Right atrium auricular region (tissue), 2 donors: ENCODE measurements around the gene MS4A10. TPM values are rescaled to one million over a fixed set of nuclear protein-coding genes. Genes with fewer than 3 reads are reported as not detected.
"Not testable (repeated sequence)": the region's sequence is repeated elsewhere in the genome, so short reads cannot be mapped to it uniquely, and the experiment has no call there.

Source experiments
- DNase-seq: peaks from one replicate; pipeline ENCODE4 v3.0.0-alpha.2; 2019; ENCODE audit warnings: low spot score
- H3K27ac ChIP-seq, 2 donors: fragments of 200-600 bp; sonication (generic); 1 replicate in 1 of 2; 2 replicates in 1 of 2; pipeline ENCODE4 v1.5.1; 2016 to 2019
- H3K27me3 ChIP-seq, 2 donors: fragments of 200-600 bp; sonication (generic); one replicate each; pipeline versions ENCODE4 v1.5.1 to v1.6.0; 2017 to 2019
- H3K36me3 ChIP-seq: fragments of 200-600 bp; sonication (generic); one replicate; pipeline ENCODE4 v1.5.1; 2016
- H3K4me1 ChIP-seq, 2 donors: fragments of 200-600 bp; sonication (generic); one replicate each; pipeline versions ENCODE4 v1.5.1 to v1.6.0; 2017 to 2019
- H3K4me3 ChIP-seq, 2 donors: fragments of 200-600 bp; sonication (generic); 1 replicate in 1 of 2; 2 replicates in 1 of 2; pipeline ENCODE4 v1.5.1; 2017 to 2019; ENCODE audit warnings: mild to moderate bottlenecking in 1 of 2, moderate library complexity in 1 of 2
- H3K9me3 ChIP-seq, 2 donors: fragments of 200-600 bp; sonication (generic); one replicate each; pipeline ENCODE4 v1.5.1; 2019
- total RNA-seq, 2 donors: library from RNA; depleted of rRNA; stranded (reverse); fragments of >200 nt; gene quantifications; one replicate each; pipeline ENCODE4 v1.1.0, GENCODE V29; 2016
- TF ChIP-seq, protein P1 (sequence below), 2 donors: fragments of 200-600 bp; sonication (generic); IDR thresholded peaks; one replicate each; pipeline ENCODE4 v1.5.1; 2019; ENCODE audit warnings: antibody characterized with exemption in 2 of 2

MS4A10 gene
- total RNA-seq, 2 donors from 2014 or later: not detected

DNA sequence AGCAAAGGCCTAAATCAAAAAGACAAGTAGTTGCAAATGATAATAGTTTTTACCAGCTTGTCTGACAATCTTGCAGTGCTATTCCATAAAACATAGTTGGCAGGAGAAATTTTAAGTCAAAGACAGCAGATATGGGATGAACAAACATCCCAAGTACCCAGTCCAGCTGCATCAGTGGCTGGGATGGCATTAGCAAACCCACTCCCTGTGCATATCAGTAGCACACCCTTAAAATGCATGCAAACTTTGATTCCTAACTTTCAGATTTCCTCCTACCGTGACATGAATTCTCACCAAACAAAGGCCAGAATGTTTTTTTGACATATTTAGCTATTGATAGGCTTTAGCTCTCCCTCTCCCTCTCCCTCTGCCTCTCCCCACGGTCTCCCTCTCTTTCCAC, 29.0 kb downstream of the MS4A10 start:
- DNase-seq: no peak
- TF ChIP-seq, protein P1, sequence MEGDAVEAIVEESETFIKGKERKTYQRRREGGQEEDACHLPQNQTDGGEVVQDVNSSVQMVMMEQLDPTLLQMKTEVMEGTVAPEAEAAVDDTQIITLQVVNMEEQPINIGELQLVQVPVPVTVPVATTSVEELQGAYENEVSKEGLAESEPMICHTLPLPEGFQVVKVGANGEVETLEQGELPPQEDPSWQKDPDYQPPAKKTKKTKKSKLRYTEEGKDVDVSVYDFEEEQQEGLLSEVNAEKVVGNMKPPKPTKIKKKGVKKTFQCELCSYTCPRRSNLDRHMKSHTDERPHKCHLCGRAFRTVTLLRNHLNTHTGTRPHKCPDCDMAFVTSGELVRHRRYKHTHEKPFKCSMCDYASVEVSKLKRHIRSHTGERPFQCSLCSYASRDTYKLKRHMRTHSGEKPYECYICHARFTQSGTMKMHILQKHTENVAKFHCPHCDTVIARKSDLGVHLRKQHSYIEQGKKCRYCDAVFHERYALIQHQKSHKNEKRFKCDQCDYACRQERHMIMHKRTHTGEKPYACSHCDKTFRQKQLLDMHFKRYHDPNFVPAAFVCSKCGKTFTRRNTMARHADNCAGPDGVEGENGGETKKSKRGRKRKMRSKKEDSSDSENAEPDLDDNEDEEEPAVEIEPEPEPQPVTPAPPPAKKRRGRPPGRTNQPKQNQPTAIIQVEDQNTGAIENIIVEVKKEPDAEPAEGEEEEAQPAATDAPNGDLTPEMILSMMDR (IDR thresholded peaks at IDR 0.05): no peak

DNA sequence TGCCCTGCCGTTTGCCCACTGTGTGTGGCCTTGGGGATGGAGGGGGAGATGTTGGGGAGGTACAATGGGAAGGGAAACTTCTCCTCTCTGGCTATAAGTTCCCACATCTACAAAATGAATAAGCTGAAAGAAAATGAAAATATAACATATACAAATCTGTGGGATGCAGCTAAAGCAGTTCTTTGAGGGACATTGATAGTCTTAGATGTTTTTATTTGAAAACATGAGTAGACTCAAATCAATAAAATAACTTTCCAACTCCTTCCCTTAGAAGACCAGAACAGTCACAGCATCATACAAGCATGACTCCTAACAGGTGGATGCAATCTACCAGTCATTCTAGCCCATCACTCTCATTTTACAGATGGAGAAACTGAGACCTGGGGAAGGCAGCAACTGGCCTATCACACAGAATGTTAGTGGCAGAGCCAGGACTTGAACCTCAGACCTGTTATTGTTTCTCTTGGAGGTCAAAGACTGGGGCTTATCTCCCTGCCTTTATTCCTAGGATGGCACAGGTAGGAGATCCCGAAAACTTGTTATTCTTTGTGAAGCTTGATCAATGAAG, 31.5 kb downstream of the MS4A10 start:
- no peaks in the 10 kb centered on the region for H3K4me1 ChIP-seq
- DNase-seq: no peak

More for the DNA sequence above, 29.0 kb downstream of the MS4A10 start:
- Histone ChIP-seq H3K9me3 (peaks cover 0 to 13% of the 10 kb centered on the region in 2 donors), H3K27me3 (no peaks in the 10 kb centered on the region), H3K4me3 (no peak overlapping the region), H3K27ac (no peak overlapping the region), H3K36me3 (no peaks in the 10 kb centered on the region), H3K4me1 (no peaks in the 10 kb centered on the region)

DNA sequence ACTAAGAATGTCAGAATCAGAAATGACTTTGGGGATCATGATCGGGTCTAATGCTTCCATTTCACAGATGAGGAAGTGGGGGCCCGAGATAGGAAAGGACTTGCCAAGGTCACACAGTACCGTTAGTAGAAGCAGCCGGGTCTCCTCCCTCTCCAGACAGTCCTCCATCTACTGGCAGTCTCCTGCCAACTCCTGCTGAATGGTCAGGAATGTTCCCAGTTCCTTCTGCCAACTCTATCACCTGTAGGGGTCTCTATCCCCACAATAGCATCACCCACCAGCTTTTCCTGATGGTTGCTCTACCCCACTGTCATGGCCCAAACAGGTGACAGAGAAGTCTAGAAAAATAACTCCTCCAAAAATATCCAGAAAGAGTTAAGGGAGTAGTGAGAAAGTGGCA, 32.9 kb downstream of the MS4A10 start:
- Histone ChIP-seq H3K9me3 (peaks cover 0 to 13% of the 10 kb centered on the region in 2 donors), H3K27me3 (no peaks in the 10 kb centered on the region), H3K4me3 (no peak overlapping the region), H3K4me1 (no peaks in the 10 kb centered on the region), H3K36me3 (no peaks in the 10 kb centered on the region), H3K27ac (no peak overlapping the region)
- no peak for DNase-seq
- TF ChIP-seq, protein P1 (IDR thresholded peaks at IDR 0.05): no peak

More for the DNA sequence above, 31.5 kb downstream of the MS4A10 start:
- Histone ChIP-seq H3K9me3 (peaks cover 0 to 13% of the 10 kb centered on the region in 2 donors), H3K36me3 (no peaks in the 10 kb centered on the region), H3K4me3 (no peak overlapping the region), H3K27ac (no peak overlapping the region), H3K27me3 (no peaks in the 10 kb centered on the region)
- TF ChIP-seq, protein P1 (IDR thresholded peaks at IDR 0.05): no peak

DNA sequence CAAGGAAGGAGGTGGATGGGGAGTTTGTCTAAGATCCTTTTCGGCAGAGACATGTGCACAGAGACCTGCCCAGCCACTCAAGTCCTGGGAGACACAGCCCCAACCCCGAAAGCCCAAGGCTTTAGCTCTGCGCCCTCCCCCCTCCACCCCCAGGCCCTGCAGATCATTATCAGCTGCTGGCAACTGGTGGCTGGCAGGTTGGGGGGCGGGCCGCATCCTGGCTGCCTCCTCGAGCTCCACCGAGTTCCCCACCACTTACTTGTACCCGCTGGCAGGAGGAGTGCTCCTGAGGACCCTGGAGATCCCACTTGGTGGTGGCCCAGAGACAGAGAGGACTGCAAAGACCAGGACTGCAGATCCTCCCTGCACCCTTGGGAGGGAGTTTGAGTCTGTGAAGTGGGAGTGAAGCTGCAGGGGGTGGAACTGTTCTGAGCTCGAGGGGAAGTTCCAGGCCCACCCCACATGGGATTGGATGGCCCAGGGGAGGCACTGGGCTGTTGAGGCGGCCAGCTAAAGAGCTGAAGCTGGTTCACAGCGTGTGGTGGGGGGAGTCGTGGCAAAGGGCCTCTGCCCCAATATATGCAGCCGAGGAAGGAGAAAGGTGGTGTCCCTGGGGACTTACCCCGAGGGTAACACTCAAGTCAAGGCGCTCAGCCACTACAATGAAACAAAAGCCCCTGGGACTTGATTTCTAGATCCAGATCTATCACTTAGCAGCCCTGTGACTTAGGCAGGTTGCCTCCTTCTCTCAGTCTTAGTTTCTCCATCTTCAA, 36.9 kb downstream of the MS4A10 start:
- DNase-seq: no peak
- H3K9me3 ChIP-seq: peaks cover 0 to 4% of the 10 kb centered on the region in 2 donors

DNA sequence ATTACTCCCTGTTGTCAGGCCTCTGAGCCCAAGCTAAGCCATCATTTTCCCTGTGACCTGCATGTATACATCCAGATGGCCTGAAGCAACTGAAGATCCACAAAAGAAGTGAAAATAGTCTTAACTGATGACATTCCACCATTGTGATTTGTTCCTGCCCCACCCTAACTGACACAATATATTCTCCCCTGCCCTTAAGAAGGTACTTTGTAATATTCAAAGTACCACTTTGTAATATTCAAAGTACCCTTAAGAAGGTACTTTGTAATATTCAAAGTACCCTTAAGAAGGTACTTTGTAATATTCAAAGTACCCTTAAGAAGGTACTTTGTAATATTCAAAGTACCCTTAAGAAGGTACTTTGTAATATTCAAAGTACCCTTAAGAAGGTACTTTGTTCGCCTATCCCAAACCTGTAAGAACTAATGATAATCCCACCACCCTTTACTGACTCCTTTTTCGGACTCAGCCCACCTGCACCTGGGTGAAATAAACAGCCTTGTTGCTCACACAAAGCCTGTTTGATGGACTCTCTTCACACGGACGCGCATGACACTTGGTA, 38.7 kb downstream of the MS4A10 start:
- not testable (repeated sequence) for H3K4me3 ChIP-seq, H3K9me3 ChIP-seq, H3K36me3 ChIP-seq, DNase-seq, H3K27me3 ChIP-seq, H3K4me1 ChIP-seq, H3K27ac ChIP-seq

More for the DNA sequence above, 36.9 kb downstream of the MS4A10 start:
- Histone ChIP-seq H3K4me3 (no peak overlapping the region), H3K27ac (no peak overlapping the region), H3K36me3 (no peaks in the 10 kb centered on the region), H3K27me3 (no peaks in the 10 kb centered on the region), H3K4me1 (no peaks in the 10 kb centered on the region)
- TF ChIP-seq, protein P1 (IDR thresholded peaks at IDR 0.05): no peak

DNA sequence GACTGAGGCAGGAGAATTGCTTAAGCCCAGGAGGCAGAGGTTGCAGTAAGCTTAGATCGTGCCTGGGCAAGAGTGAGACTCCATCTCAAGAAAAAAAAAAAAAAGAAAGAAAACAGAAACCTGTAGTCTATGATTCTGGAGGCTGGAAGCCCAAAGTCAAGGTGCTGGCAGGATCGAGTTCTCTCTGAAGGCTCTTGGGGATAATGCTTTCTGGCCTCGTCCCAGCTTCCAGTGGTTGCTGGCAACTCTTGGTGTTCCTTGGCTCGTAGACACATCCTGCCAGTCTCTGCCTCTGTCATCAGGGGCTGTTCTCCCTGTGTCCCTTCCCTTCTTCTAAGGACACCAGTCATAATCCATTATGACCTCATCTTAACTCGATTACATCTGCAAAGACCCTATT, 40.0 kb downstream of the MS4A10 start:
- no peaks in the 10 kb centered on the region for H3K36me3 ChIP-seq
- H3K4me1 ChIP-seq: no peaks in the 10 kb centered on the region
- no peak overlapping the region for H3K27ac ChIP-seq
- TF ChIP-seq, protein P1 (IDR thresholded peaks at IDR 0.05): no peak
- no peak for DNase-seq
- no peaks in the 10 kb centered on the region for H3K27me3 ChIP-seq
- no peak overlapping the region for H3K4me3 ChIP-seq
- no peaks in the 10 kb centered on the region for H3K9me3 ChIP-seq
